Peyer's patch (tissue), 4 donors: ENCODE data around the gene THADA. TPM values are rescaled to one million over a fixed set of nuclear protein-coding genes. Genes with fewer than 3 reads are reported as not detected.
A peak's percentile ranks its signal among the peaks of the same experiment; 100 is the strongest.

Experiments used
- DNase-seq, 3 donors: peaks; one replicate each; pipeline ENCODE4 v3.0.0-alpha.2; 2017 to 2019
- H3K27ac ChIP-seq, 4 donors: fragments of 200-600 bp; sonication (generic); one replicate each; pipeline ENCODE4 v1.5.1; 2016 to 2019
- H3K27me3 ChIP-seq, 2 donors: fragments of 200-600 bp; sonication (generic); one replicate each; pipeline ENCODE4 v1.5.1; 2019
- H3K36me3 ChIP-seq, 3 donors: fragments of 200-600 bp; sonication (generic); one replicate each; pipeline ENCODE4 v1.5.1; 2016 to 2019
- H3K4me1 ChIP-seq, 4 donors: fragments of 200-600 bp; sonication (generic); one replicate each; pipeline ENCODE4 v1.5.1; 2016 to 2019
- H3K4me3 ChIP-seq, 4 donors: fragments of 200-600 bp; sonication (generic); 1 replicate in 3 of 4; 2 replicates in 1 of 4; pipeline ENCODE4 v1.5.1; 2016 to 2019; ENCODE audit warnings: mild to moderate bottlenecking in 1 of 4
- H3K9me3 ChIP-seq, 4 donors: fragments of 200-600 bp; sonication (generic); one replicate each; pipeline ENCODE4 v1.5.1; 2016 to 2019; ENCODE audit warnings: mild to moderate bottlenecking in 1 of 4
- POLR2A ChIP-seq, 2 donors: fragments of 450-650 bp; IDR thresholded peaks; one replicate each; pipeline ENCODE4 v1.5.1; 2017; ENCODE audit warnings: antibody characterized with exemption in 2 of 2, mild to moderate bottlenecking in 2 of 2, moderate library complexity in 2 of 2
- total RNA-seq, 4 donors: library from RNA; depleted of rRNA; stranded (reverse); fragments of >200 nt; gene quantifications; one replicate each; pipeline ENCODE4 v1.1.0, GENCODE V29; 2016
- TF ChIP-seq, protein P1 (sequence below), 6 experiments: fragments of 450-650 bp in 4 of 6; fragments of 200-600 bp in 2 of 6; sonication (generic) in 1 of 6; IDR thresholded peaks; one replicate each; pipeline ENCODE4 v1.5.1; 2017 to 2019; ENCODE audit warnings: antibody characterized with exemption in 6 of 6, mild to moderate bottlenecking in 3 of 6, moderate library complexity in 1 of 6

Gene THADA
- total RNA-seq, 4 donors from 2014 or later: 19.3 to 76.7 (median 26.3) TPM

DNA sequence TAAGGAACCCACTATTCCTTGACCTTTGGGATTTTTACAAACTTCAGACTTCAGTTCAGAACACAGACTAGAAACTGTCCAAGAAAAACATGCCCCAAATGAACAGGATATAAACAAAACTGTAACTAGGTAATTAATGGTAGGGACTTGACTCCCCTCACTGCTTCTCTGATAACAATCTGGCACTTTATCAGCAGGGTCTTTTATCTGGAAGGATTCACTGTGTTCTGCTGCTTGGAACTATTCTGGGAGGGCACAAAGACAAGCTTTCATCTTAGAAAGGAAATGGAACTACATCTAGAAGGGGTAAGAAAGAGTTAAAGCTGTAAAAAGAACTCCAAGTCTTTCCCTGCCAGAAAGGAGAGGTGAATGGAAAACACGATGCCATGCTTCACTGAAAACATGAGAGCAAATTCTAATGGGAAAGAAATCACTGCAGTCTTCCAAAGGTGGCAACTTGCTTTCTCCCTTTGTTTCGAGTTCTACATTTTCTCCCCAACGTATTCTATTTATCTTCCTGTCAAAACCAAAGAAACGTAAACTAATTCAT is 181.2 kb downstream of the THADA start:
- H3K27me3 ChIP-seq: no peaks in the 10 kb centered on the region
- DNase-seq: no peak
- no peak for TF ChIP-seq POLR2A (IDR thresholded peaks at IDR 0.05)
- TF ChIP-seq, protein P1, sequence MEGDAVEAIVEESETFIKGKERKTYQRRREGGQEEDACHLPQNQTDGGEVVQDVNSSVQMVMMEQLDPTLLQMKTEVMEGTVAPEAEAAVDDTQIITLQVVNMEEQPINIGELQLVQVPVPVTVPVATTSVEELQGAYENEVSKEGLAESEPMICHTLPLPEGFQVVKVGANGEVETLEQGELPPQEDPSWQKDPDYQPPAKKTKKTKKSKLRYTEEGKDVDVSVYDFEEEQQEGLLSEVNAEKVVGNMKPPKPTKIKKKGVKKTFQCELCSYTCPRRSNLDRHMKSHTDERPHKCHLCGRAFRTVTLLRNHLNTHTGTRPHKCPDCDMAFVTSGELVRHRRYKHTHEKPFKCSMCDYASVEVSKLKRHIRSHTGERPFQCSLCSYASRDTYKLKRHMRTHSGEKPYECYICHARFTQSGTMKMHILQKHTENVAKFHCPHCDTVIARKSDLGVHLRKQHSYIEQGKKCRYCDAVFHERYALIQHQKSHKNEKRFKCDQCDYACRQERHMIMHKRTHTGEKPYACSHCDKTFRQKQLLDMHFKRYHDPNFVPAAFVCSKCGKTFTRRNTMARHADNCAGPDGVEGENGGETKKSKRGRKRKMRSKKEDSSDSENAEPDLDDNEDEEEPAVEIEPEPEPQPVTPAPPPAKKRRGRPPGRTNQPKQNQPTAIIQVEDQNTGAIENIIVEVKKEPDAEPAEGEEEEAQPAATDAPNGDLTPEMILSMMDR (IDR thresholded peaks at IDR 0.05): no peak
- no peaks in the 10 kb centered on the region for H3K36me3 ChIP-seq
- H3K4me1 ChIP-seq: no peaks in the 10 kb centered on the region
- H3K4me3 ChIP-seq: no peak overlapping the region
- H3K9me3 ChIP-seq: no peaks in the 10 kb centered on the region
- no peak overlapping the region for H3K27ac ChIP-seq

DNA sequence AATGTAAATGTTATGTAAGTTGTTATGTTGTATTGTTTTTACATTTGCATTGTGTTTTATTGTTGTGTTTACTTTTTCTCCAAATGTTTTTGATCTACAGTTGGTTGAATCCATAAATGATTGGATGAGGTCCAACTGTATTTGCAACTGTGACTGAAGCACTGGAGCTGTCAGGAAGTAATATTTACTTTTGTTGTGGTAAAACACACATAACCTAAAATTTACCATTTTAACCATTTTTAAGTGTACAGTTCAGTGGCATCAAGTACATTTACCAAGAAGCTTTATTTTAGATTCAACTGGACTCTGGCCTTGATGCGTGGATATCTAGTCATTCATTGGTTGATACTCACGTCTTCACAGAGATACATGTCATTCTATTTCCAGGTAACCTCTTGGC is 181.8 kb downstream of the THADA start:
- Histone ChIP-seq H3K4me1 (no peaks in the 10 kb centered on the region), H3K27me3 (no peaks in the 10 kb centered on the region), H3K27ac (no peak overlapping the region), H3K36me3 (no peaks in the 10 kb centered on the region), H3K9me3 (no peaks in the 10 kb centered on the region), H3K4me3 (no peak overlapping the region)
- DNase-seq: no peak
- TF ChIP-seq, protein P1 (IDR thresholded peaks at IDR 0.05): no peak
- no peak for TF ChIP-seq POLR2A (IDR thresholded peaks at IDR 0.05)

DNA sequence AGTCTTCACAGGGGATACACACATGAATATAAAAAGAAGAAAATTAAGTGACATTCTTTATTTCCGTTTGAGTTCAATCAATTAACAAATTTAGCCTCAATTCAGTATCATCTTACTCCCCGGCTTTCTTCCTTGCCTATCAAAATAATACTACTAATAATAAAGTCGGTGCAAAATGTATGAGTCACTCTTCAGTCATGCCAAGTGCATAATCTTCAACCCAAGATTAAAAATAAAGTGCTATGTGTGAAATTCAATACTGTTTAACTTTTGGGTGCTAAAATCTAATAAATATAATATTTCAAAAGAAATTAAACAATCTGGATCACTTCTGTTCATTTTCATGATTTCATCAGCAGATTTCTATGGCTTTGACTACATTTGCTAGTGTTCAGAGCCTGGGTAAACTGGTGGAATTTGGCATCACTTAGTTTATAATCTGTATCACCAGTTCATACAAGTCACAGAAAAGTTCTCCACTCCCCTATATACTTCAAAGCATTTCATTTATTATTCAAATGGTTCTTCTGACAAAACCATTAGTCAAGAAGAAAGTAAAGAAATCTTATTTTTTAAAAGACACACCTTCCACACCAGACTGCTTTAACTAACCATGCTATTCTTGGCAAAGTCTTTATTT is 183.6 kb downstream of the THADA start:
- TF ChIP-seq, protein P1 (IDR thresholded peaks at IDR 0.05): no peak
- no peak for TF ChIP-seq POLR2A (IDR thresholded peaks at IDR 0.05)

DNA sequence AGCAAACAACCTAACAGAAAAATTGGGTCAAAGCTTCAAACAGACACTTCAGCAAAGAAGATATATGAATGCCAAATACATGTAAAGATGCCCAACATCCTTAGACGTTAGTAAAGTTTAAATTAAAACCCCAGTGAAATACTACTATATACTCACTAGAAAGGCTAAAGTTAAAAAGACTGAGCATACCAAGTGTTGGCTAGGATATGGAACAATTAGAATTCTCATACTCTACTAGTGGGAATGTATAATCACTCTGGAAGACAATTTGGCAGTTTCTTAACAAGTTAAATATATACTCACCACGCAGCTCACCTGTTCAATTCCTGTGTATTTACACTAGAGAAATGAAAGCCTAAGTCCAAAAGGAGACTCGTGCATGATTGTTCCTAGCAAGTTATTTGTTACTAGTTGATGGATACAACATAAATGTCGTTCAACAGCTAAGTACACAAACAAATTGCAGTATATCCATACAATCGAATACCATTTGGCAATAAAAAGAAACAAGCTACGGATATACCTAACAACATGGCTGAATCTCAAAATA is 185.7 kb downstream of the THADA start:
- Histone ChIP-seq H3K27ac (no peak overlapping the region), H3K9me3 (no peaks in the 10 kb centered on the region), H3K27me3 (no peaks in the 10 kb centered on the region), H3K36me3 (no peaks in the 10 kb centered on the region), H3K4me1 (no peaks in the 10 kb centered on the region), H3K4me3 (no peak overlapping the region)
- TF ChIP-seq, protein P1 (IDR thresholded peaks at IDR 0.05): no peak
- TF ChIP-seq POLR2A (IDR thresholded peaks at IDR 0.05): no peak
- DNase-seq: no peak

More for the DNA sequence above, 183.6 kb downstream of the THADA start:
- Histone ChIP-seq H3K4me3 (no peak overlapping the region), H3K27me3 (no peaks in the 10 kb centered on the region), H3K9me3 (no peaks in the 10 kb centered on the region), H3K36me3 (no peaks in the 10 kb centered on the region), H3K4me1 (no peaks in the 10 kb centered on the region), H3K27ac (no peak overlapping the region)
- no peak for DNase-seq

DNA sequence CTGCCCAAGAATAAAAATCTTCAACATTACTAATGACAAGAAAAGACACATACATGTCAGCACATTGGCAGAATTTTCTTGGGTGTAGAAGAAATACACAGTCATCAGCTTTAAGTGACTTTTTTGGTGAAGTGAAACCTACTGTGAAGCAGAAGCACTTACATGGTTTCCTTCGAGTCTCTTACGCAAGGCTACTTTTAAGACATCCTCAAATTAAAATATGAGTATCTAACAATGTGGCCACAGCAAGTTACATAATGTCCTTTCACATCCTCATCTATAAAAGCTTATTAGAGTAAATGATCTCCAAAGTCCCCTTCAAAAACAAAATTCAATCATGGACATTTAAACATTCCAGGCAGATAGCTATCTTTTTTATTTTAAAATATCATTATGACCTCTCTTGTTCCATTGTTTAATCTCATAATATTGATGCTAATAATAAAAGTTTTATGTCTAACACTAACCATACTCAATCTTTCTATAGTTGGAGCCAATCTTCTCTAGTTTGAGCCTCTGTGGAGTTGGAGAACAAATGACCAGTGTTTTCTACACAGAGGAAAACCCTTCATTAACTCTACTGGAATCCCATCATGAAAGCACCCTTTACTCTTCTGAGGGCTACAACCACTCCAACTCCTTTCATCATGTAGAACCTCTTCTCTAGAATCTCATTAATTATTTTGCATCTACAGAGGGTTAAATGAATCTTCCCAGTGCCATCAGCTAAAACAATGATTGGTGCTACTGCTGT is 187.3 kb downstream of the THADA start:
- no peak for DNase-seq
- H3K27ac ChIP-seq: peak overlapping the region in 3 of 4 donors; percentile 7 to 32 (median 32)
- H3K36me3 ChIP-seq: no peaks in the 10 kb centered on the region
- no peak for TF ChIP-seq POLR2A (IDR thresholded peaks at IDR 0.05)
- H3K9me3 ChIP-seq: no peaks in the 10 kb centered on the region
- no peaks in the 10 kb centered on the region for H3K27me3 ChIP-seq
- H3K4me3 ChIP-seq: no peak overlapping the region
- H3K4me1 ChIP-seq: no peaks in the 10 kb centered on the region

DNA sequence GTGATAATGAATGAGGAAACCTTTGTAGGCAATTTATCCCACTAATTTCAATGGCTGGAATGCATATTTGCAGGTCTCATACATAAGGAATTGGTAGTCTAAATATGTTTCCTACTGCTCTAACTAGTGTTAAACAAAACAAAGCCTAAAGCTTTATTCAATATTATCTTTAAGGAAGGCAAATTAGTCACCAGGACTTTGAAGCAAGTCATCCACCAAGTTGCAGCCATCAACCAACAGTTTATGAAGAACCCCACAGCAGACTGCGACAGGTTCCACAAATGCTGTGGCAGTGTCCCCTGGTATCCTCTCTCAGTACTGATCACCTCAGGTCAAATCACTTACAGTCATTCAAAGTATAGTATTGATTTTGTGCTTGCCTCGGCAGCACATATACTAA is 187.9 kb downstream of the THADA start:
- no peaks in the 10 kb centered on the region for H3K27me3 ChIP-seq
- no peaks in the 10 kb centered on the region for H3K9me3 ChIP-seq
- no peak for TF ChIP-seq POLR2A (IDR thresholded peaks at IDR 0.05)
- TF ChIP-seq, protein P1 (IDR thresholded peaks at IDR 0.05): no peak
- no peak overlapping the region for H3K4me3 ChIP-seq
- DNase-seq: no peak
- H3K36me3 ChIP-seq: no peaks in the 10 kb centered on the region
- H3K27ac ChIP-seq: peak overlapping the region in 2 of 4 donors; percentile 32
- no peaks in the 10 kb centered on the region for H3K4me1 ChIP-seq
